ENCODE measurements around the gene FBN2. TPM values are rescaled to one million over a fixed set of nuclear protein-coding genes. Genes with fewer than 3 reads are reported as not detected.

Gene FBN2
- total RNA-seq, 1 experiment from 2014 or later, result 0.22 TPM

- no peaks in the 10 kb centered on the region for H3K4me1 ChIP-seq (replicated peaks; ENCODE audit: insufficient read depth)
- CTCF ChIA-PET, result no interaction called here
- no peaks in the 10 kb centered on the region for H3K9me2 ChIP-seq (ENCODE audit: insufficient read depth)
- H3K4me2 ChIP-seq, result no peak overlapping the region
- no peaks in the 10 kb centered on the region for H3K9me3 ChIP-seq (ENCODE audit: insufficient read depth, low read depth)
- DNase-seq, result no peak
- intact Hi-C loops (cut with micrococcal nuclease; ENCODE audit: unreplicated experiment), result no loop called here
- POLR2A ChIA-PET (ENCODE audit: unreplicated experiment), result no interaction called here
- H3K27me3 ChIP-seq (ENCODE audit: insufficient read depth, low read depth), result peaks cover 9% of the 10 kb centered on the region; the same call in 1 of the 2 replicates
- no peak overlapping the region for H2AFZ ChIP-seq
- no peaks in the 10 kb centered on the region for H4K20me1 ChIP-seq (ENCODE audit: insufficient read depth)
- H3F3A ChIP-seq (ENCODE audit: insufficient read depth, low read depth), result no peaks in the 10 kb centered on the region
- no TSS peak for BruUV-seq (replicated peaks)
- TF ChIP-seq EZH2 (IDR thresholded peaks at IDR 0.05; ENCODE audit: low read depth), result no peak
- TF ChIP-seq, protein P1, sequence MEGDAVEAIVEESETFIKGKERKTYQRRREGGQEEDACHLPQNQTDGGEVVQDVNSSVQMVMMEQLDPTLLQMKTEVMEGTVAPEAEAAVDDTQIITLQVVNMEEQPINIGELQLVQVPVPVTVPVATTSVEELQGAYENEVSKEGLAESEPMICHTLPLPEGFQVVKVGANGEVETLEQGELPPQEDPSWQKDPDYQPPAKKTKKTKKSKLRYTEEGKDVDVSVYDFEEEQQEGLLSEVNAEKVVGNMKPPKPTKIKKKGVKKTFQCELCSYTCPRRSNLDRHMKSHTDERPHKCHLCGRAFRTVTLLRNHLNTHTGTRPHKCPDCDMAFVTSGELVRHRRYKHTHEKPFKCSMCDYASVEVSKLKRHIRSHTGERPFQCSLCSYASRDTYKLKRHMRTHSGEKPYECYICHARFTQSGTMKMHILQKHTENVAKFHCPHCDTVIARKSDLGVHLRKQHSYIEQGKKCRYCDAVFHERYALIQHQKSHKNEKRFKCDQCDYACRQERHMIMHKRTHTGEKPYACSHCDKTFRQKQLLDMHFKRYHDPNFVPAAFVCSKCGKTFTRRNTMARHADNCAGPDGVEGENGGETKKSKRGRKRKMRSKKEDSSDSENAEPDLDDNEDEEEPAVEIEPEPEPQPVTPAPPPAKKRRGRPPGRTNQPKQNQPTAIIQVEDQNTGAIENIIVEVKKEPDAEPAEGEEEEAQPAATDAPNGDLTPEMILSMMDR (conservative IDR thresholded peaks at IDR 0.05), result no peak
- H3K36me3 ChIP-seq (ENCODE audit: low read depth), result no peaks in the 10 kb centered on the region
- no peak overlapping the region for H3K4me3 ChIP-seq
- H3K79me2 ChIP-seq (ENCODE audit: low read depth), result no peaks in the 10 kb centered on the region
- no peak overlapping the region for H3K27ac ChIP-seq
These were observed 197.0 kb downstream of the FBN2 start for GRCh38 chr5:128341056-128341455.

DNA sequence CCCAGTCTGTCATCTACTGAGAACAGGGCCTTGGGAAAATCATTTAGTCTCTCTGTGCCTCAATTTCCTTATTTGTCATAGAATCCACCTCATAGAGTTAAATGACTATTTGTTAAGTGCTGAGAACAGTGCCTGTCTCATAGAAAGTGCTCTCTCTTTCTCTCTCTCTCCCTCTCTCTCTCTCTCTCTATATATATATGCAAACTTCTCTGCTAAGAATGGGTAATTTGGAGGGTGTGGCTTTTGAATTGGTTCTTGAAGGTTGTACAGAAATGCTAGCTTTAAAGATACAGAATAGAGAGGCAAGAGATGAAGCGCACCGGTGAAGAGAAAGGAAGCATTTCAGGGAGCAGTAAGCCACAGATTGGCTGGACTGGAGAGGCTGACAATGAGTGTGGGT is 197.4 kb downstream of the FBN2 start:
- H4K20me1 ChIP-seq (ENCODE audit: insufficient read depth), result no peaks in the 10 kb centered on the region
- no peaks in the 10 kb centered on the region for H3K36me3 ChIP-seq (ENCODE audit: low read depth)
- no peaks in the 10 kb centered on the region for H3K9me2 ChIP-seq (ENCODE audit: insufficient read depth)
- no peak overlapping the region for H3K27ac ChIP-seq
- H3F3A ChIP-seq (ENCODE audit: insufficient read depth, low read depth), result no peaks in the 10 kb centered on the region
- no peak overlapping the region for H2AFZ ChIP-seq
- H3K4me3 ChIP-seq, result no peak overlapping the region
- BruUV-seq (replicated peaks), result no TSS peak
- intact Hi-C loops (cut with micrococcal nuclease; ENCODE audit: unreplicated experiment), result no loop called here
- peaks cover 9% of the 10 kb centered on the region; the same call in 1 of the 2 replicates for H3K27me3 ChIP-seq (ENCODE audit: insufficient read depth, low read depth)
- no peaks in the 10 kb centered on the region for H3K4me1 ChIP-seq (replicated peaks; ENCODE audit: insufficient read depth)
- no peaks in the 10 kb centered on the region for H3K79me2 ChIP-seq (ENCODE audit: low read depth)
- H3K4me2 ChIP-seq, result no peak overlapping the region
- ChIA-PET POLR2A (ENCODE audit: unreplicated experiment) (no interaction called here), CTCF (no interaction called here)
- H3K9me3 ChIP-seq (ENCODE audit: insufficient read depth, low read depth), result no peaks in the 10 kb centered on the region
- DNase-seq, result no peak
- TF ChIP-seq, protein P1 (conservative IDR thresholded peaks at IDR 0.05), result no peak
- no peak for TF ChIP-seq EZH2 (IDR thresholded peaks at IDR 0.05; ENCODE audit: low read depth)

DNA sequence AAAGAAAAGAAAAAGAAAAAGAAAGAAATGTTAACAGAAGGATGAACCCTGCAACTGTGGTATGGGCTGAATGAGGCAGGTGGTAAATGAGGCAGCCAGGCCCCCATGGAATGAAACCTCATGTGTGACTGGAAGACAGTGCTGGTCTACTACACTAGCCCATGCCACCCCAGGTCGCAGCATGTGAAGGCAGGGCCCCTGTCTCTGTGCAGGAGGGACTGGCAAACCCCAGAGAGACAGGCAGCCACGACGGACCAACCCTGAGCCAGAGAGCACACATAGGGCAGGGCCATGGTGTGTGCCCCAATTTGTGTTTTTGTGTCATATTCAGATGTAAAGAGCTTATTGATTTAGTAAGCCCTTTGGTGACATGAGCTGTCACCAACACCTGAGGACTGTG is 198.5 kb downstream of the FBN2 start:
- no TSS peak for BruUV-seq (replicated peaks)

More for the DNA sequence above, 198.5 kb downstream of the FBN2 start:
- no peaks in the 10 kb centered on the region for H3K36me3 ChIP-seq (ENCODE audit: low read depth)
- no peaks in the 10 kb centered on the region for H3K4me1 ChIP-seq (replicated peaks; ENCODE audit: insufficient read depth)
- POLR2A ChIA-PET (ENCODE audit: unreplicated experiment), result no interaction called here
- no peak for DNase-seq
- intact Hi-C loops (cut with micrococcal nuclease; ENCODE audit: unreplicated experiment), result no loop called here
- no peak overlapping the region for H3K4me3 ChIP-seq
- H3K27me3 ChIP-seq (ENCODE audit: insufficient read depth, low read depth), result peaks cover 9% of the 10 kb centered on the region; the same call in 1 of the 2 replicates
- H2AFZ ChIP-seq, result no peak overlapping the region
- no peaks in the 10 kb centered on the region for H3K9me2 ChIP-seq (ENCODE audit: insufficient read depth)
- no peaks in the 10 kb centered on the region for H3F3A ChIP-seq (ENCODE audit: insufficient read depth, low read depth)
- TF ChIP-seq EZH2 (IDR thresholded peaks at IDR 0.05; ENCODE audit: low read depth), result no peak
- TF ChIP-seq, protein P1 (conservative IDR thresholded peaks at IDR 0.05), result no peak
- no peak overlapping the region for H3K27ac ChIP-seq
- no peak overlapping the region for H3K4me2 ChIP-seq
- no peaks in the 10 kb centered on the region for H3K79me2 ChIP-seq (ENCODE audit: low read depth)
- no peaks in the 10 kb centered on the region for H4K20me1 ChIP-seq (ENCODE audit: insufficient read depth)
- CTCF ChIA-PET, result no interaction called here
- no peaks in the 10 kb centered on the region for H3K9me3 ChIP-seq (ENCODE audit: insufficient read depth, low read depth)
